Peyer's patch (tissue), 4 donors: ENCODE data around the gene BRCA2. TPM values are rescaled to one million over a fixed set of nuclear protein-coding genes. Genes with fewer than 3 reads are reported as not detected.

Source experiments
- DNase-seq, 3 donors: peaks; one replicate each; pipeline ENCODE4 v3.0.0-alpha.2; 2017 to 2019
- H3K27ac ChIP-seq, 4 donors: fragments of 200-600 bp; sonication (generic); one replicate each; pipeline ENCODE4 v1.5.1; 2016 to 2019
- H3K27me3 ChIP-seq, 2 donors: fragments of 200-600 bp; sonication (generic); one replicate each; pipeline ENCODE4 v1.5.1; 2019
- H3K36me3 ChIP-seq, 3 donors: fragments of 200-600 bp; sonication (generic); one replicate each; pipeline ENCODE4 v1.5.1; 2016 to 2019
- H3K4me1 ChIP-seq, 4 donors: fragments of 200-600 bp; sonication (generic); one replicate each; pipeline ENCODE4 v1.5.1; 2016 to 2019
- H3K4me3 ChIP-seq, 4 donors: fragments of 200-600 bp; sonication (generic); 1 replicate in 3 of 4; 2 replicates in 1 of 4; pipeline ENCODE4 v1.5.1; 2016 to 2019; ENCODE audit warnings: mild to moderate bottlenecking in 1 of 4
- H3K9me3 ChIP-seq, 4 donors: fragments of 200-600 bp; sonication (generic); one replicate each; pipeline ENCODE4 v1.5.1; 2016 to 2019; ENCODE audit warnings: mild to moderate bottlenecking in 1 of 4
- CTCF ChIP-seq, 6 experiments: fragments of 450-650 bp in 4 of 6; fragments of 200-600 bp in 2 of 6; sonication (generic) in 1 of 6; IDR thresholded peaks; one replicate each; pipeline ENCODE4 v1.5.1; 2017 to 2019; ENCODE audit warnings: antibody characterized with exemption in 6 of 6, mild to moderate bottlenecking in 3 of 6, moderate library complexity in 1 of 6
- POLR2A ChIP-seq, 2 donors: fragments of 450-650 bp; IDR thresholded peaks; one replicate each; pipeline ENCODE4 v1.5.1; 2017; ENCODE audit warnings: antibody characterized with exemption in 2 of 2, mild to moderate bottlenecking in 2 of 2, moderate library complexity in 2 of 2
- total RNA-seq, 4 donors: library from RNA; depleted of rRNA; stranded (reverse); fragments of >200 nt; gene quantifications; one replicate each; pipeline ENCODE4 v1.1.0, GENCODE V29; 2016

Gene BRCA2
- total RNA-seq, 4 donors from 2014 or later: 1.7 to 12.4 (median 2.7) TPM

DNA sequence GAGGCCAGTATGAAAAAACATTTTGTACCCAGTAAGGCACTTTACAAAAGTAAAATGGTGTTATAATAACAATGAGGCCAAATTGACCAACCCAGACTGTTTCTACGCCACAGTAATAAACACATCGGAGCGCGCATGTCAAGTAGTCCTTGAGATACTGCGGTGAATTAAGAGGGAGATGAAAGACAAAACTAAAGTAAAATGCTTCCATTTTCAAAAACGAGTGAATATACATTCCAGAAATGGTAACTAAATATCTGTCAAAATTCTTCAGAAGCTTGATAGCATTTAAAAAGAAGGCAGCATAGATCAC lies 93.6 kb downstream of the BRCA2 start:
- peaks cover 0 to 7% (median 0%) of the 10 kb centered on the region in 3 donors for H3K36me3 ChIP-seq
- H3K4me1 ChIP-seq: no peaks in the 10 kb centered on the region
- no peak overlapping the region for H3K4me3 ChIP-seq
- H3K27me3 ChIP-seq: no peaks in the 10 kb centered on the region
- no peak for DNase-seq
- TF ChIP-seq CTCF (IDR thresholded peaks at IDR 0.05) (no peak), POLR2A (IDR thresholded peaks at IDR 0.05) (no peak)
- H3K9me3 ChIP-seq: no peaks in the 10 kb centered on the region
- H3K27ac ChIP-seq: no peak overlapping the region

GRCh38 chr13:32409561-32410421 lies 94.5 kb downstream of the BRCA2 start:
- H3K4me3 ChIP-seq: no peak overlapping the region
- H3K36me3 ChIP-seq: peaks cover 0 to 7% (median 0%) of the 10 kb centered on the region in 3 donors
- no peak for DNase-seq
- H3K9me3 ChIP-seq: no peaks in the 10 kb centered on the region
- no peak overlapping the region for H3K27ac ChIP-seq
- H3K4me1 ChIP-seq: no peaks in the 10 kb centered on the region
- H3K27me3 ChIP-seq: no peaks in the 10 kb centered on the region
- no peak for TF ChIP-seq CTCF (IDR thresholded peaks at IDR 0.05)
- TF ChIP-seq POLR2A (IDR thresholded peaks at IDR 0.05): no peak

GRCh38 chr13:32413284-32413683 lies 98.0 kb downstream of the BRCA2 start:
- Histone ChIP-seq H3K4me3 (no peak overlapping the region), H3K9me3 (no peaks in the 10 kb centered on the region), H3K36me3 (no peaks in the 10 kb centered on the region), H3K27ac (no peak overlapping the region), H3K4me1 (no peaks in the 10 kb centered on the region), H3K27me3 (no peaks in the 10 kb centered on the region)
- TF ChIP-seq CTCF (IDR thresholded peaks at IDR 0.05): no peak
- no peak for TF ChIP-seq POLR2A (IDR thresholded peaks at IDR 0.05)
- DNase-seq: no peak

DNA sequence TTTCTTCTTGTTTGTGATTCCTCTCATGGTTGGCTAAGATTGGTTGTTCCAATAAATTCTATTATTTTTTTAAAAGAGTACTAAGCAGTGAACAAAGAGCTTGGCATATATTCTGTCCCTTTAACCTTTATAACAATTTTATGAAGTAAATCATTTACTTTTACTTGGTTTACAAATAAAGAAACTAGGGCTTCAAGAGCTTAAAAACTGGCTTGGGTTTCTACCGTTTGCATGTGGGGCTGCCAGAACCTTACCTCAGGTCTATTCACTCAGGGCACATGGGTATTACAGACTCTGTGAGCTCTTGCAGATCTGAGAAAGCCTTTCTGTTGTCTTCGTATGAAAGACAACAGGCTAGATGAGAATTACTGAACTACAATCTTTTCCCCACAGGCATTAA lies 99.3 kb downstream of the BRCA2 start:
- no peaks in the 10 kb centered on the region for H3K9me3 ChIP-seq
- peaks cover 0 to 3% (median 0%) of the 10 kb centered on the region in 3 donors for H3K36me3 ChIP-seq
- no peaks in the 10 kb centered on the region for H3K4me1 ChIP-seq
- no peak overlapping the region for H3K27ac ChIP-seq
- no peak for TF ChIP-seq POLR2A (IDR thresholded peaks at IDR 0.05)
- no peak for TF ChIP-seq CTCF (IDR thresholded peaks at IDR 0.05)
- DNase-seq: no peak
- no peak overlapping the region for H3K4me3 ChIP-seq
- no peaks in the 10 kb centered on the region for H3K27me3 ChIP-seq

DNA sequence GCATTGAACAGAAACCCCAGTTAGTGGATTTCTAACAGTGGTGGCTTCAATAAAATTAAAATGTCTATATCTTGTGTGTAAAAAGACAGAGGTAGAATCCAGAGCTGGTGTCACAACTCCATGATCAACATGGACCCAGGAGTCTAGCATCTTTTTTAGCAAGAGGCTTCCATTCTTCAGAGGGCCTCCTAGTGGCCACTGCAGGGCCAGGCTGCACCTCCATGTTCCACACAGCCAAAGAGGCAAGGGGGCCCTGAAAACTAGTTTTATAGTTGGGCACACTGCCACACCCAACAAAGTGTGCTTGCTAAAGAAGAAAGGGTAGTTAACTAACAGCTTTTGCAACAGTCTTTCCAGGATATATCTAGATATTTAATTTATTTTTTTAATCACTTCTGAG lies 99.7 kb downstream of the BRCA2 start:
- Histone ChIP-seq H3K4me1 (no peaks in the 10 kb centered on the region), H3K9me3 (peaks cover 0 to 4% (median 0%) of the 10 kb centered on the region in 4 donors), H3K27me3 (no peaks in the 10 kb centered on the region), H3K27ac (no peak overlapping the region), H3K4me3 (no peak overlapping the region), H3K36me3 (peaks cover 0 to 7% (median 0%) of the 10 kb centered on the region in 3 donors)
- DNase-seq: no peak
- peak in 4 of 6 experiments; percentile 13 to 29 (median 20) for TF ChIP-seq CTCF (IDR thresholded peaks at IDR 0.05)
- no peak for TF ChIP-seq POLR2A (IDR thresholded peaks at IDR 0.05)
